Measurements from ENCODE around the gene PSMD9. TPM values are rescaled to one million over a fixed set of nuclear protein-coding genes. Genes with fewer than 3 reads are reported as not detected.

PSMD9 gene
- total and polyA plus RNA-seq, 2 experiments from 2014 or later = 93.7 to 129 TPM

GRCh38 chr12:121911824-121912585 is 23.4 kb downstream of the PSMD9 start:
- Histone ChIP-seq H3F3A (ENCODE audit: insufficient read depth) (no peaks in the 10 kb centered on the region), H3K4me3 (no peak overlapping the region), H3K4me1 (ENCODE audit: insufficient read depth) (no peaks in the 10 kb centered on the region), H4K20me1 (ENCODE audit: insufficient read depth) (no peaks in the 10 kb centered on the region), H3K4me2 (ENCODE audit: unreplicated experiment) (no peak overlapping the region), H3K9me2 (ENCODE audit: insufficient read depth) (no peaks in the 10 kb centered on the region), H3K9me3 (ENCODE audit: low read depth) (no peaks in the 10 kb centered on the region), H3K9ac (no peak overlapping the region), H3K79me2 (ENCODE audit: insufficient read depth) (peaks cover 16% of the 10 kb centered on the region; the same call in 1 of the 2 replicates), H3K27ac (no peak overlapping the region), H3K36me3 (ENCODE audit: low read depth) (peaks cover 28% of the 10 kb centered on the region; the same call in 1 of the 2 replicates), H2AFZ (no peak overlapping the region), H3K27me3 (replicated peaks; ENCODE audit: insufficient read depth) (no peaks in the 10 kb centered on the region)
- 97 to 98% methylated on average over 14 of the region's 14 CpGs for WGBS, 2 experiments (ENCODE audit: low coverage in 1 of 2, low lambda C conversion rate in 2 of 2, missing lambda C conversion rate in 2 of 2)
- no peak for DNase-seq
- no peak for TF ChIP-seq EZH2phosphoT487 (IDR thresholded peaks at IDR 0.05; ENCODE audit: insufficient read depth, low read depth)
- TF ChIP-seq EZH2 (IDR thresholded peaks at IDR 0.05; ENCODE audit: insufficient read depth, poor library complexity, severe bottlenecking) = no peak
- in situ Hi-C loops (cut with MboI) = no loop called here

GRCh38 chr12:121915841-121916321 is 27.3 kb downstream of the PSMD9 start:
- TF ChIP-seq EZH2phosphoT487 (IDR thresholded peaks at IDR 0.05; ENCODE audit: insufficient read depth, low read depth) = no peak
- TF ChIP-seq EZH2 (IDR thresholded peaks at IDR 0.05; ENCODE audit: insufficient read depth, poor library complexity, severe bottlenecking) = no peak
- H3K4me2 ChIP-seq (ENCODE audit: unreplicated experiment) = no peak overlapping the region
- no peak overlapping the region for H3K27ac ChIP-seq
- no peaks in the 10 kb centered on the region for H3K27me3 ChIP-seq (replicated peaks; ENCODE audit: insufficient read depth)
- DNase-seq = no peak
- in situ Hi-C loops (cut with MboI) = no loop called here
- WGBS, 2 experiments (ENCODE audit: low coverage in 1 of 2, low lambda C conversion rate in 2 of 2, missing lambda C conversion rate in 2 of 2) = 74 to 78% methylated on average over 5 of the region's 5 CpGs
- H3F3A ChIP-seq (ENCODE audit: insufficient read depth) = 0 out of 2 replicates have a peak, but pooled peaks cover 8% of the 10 kb centered on the region
- H3K4me1 ChIP-seq (ENCODE audit: insufficient read depth) = no peaks in the 10 kb centered on the region
- H3K9me2 ChIP-seq (ENCODE audit: insufficient read depth) = no peaks in the 10 kb centered on the region
- H4K20me1 ChIP-seq (ENCODE audit: insufficient read depth) = no peaks in the 10 kb centered on the region
- no peak overlapping the region for H3K9ac ChIP-seq
- H2AFZ ChIP-seq = no peak overlapping the region
- H3K9me3 ChIP-seq (ENCODE audit: low read depth) = no peaks in the 10 kb centered on the region
- no peak overlapping the region for H3K4me3 ChIP-seq
- H3K36me3 ChIP-seq (ENCODE audit: low read depth) = peaks cover 20% of the 10 kb centered on the region
- H3K79me2 ChIP-seq (ENCODE audit: insufficient read depth) = peaks cover 12% of the 10 kb centered on the region; the same call in 1 of the 2 replicates

- Histone ChIP-seq H3K4me2 (ENCODE audit: unreplicated experiment) (no peak overlapping the region), H4K20me1 (ENCODE audit: insufficient read depth) (no peaks in the 10 kb centered on the region), H3K27ac (no peak overlapping the region), H3K9ac (no peak overlapping the region), H3K36me3 (ENCODE audit: low read depth) (peaks cover 14% of the 10 kb centered on the region), H3K9me3 (ENCODE audit: low read depth) (no peaks in the 10 kb centered on the region), H2AFZ (no peak overlapping the region), H3K79me2 (ENCODE audit: insufficient read depth) (peaks cover 6% of the 10 kb centered on the region; the same call in 1 of the 2 replicates), H3K27me3 (replicated peaks; ENCODE audit: insufficient read depth) (no peaks in the 10 kb centered on the region), H3F3A (ENCODE audit: insufficient read depth) (0 out of 2 replicates have a peak, but pooled peaks cover 8% of the 10 kb centered on the region), H3K9me2 (ENCODE audit: insufficient read depth) (no peaks in the 10 kb centered on the region), H3K4me1 (ENCODE audit: insufficient read depth) (no peaks in the 10 kb centered on the region), H3K4me3 (no peak overlapping the region)
- in situ Hi-C loops (cut with MboI) = no loop called here
- 60% methylated on average over 7 of the region's 7 CpGs for WGBS, 2 experiments (ENCODE audit: low coverage in 1 of 2, low lambda C conversion rate in 2 of 2, missing lambda C conversion rate in 2 of 2)
- TF ChIP-seq EZH2 (IDR thresholded peaks at IDR 0.05; ENCODE audit: insufficient read depth, poor library complexity, severe bottlenecking) (no peak), EZH2phosphoT487 (IDR thresholded peaks at IDR 0.05; ENCODE audit: insufficient read depth, low read depth) (no peak)
- peak; percentile 48 for DNase-seq
Measured at GRCh38 chr12:121916719-121917118, 28.1 kb downstream of the PSMD9 start.

GRCh38 chr12:121917950-121918678 is 29.5 kb downstream of the PSMD9 start, which contains the start of gene CFAP251:
TSS of gene CFAP251 (plus strand) at chr12:121918592. CDS start at chr12:121921306, 2,714 bp downstream.
- Histone ChIP-seq H3F3A (ENCODE audit: insufficient read depth) (peaks cover 8% of the 10 kb centered on the region; the same call in 1 of the 2 replicates), H3K4me2 (ENCODE audit: unreplicated experiment) (no peak within 1 kb of the TSS), H3K4me3 (0 out of 2 replicates have a peak within 1 kb of the TSS, but pooled peaks have one; percentile 28), H3K36me3 (ENCODE audit: low read depth) (peaks cover 8% of the 10 kb centered on the region), H2AFZ (no peak within 1 kb of the TSS), H3K79me2 (ENCODE audit: insufficient read depth) (no peaks in the 10 kb centered on the region), H3K4me1 (ENCODE audit: insufficient read depth) (no peaks in the 10 kb centered on the region), H3K9me3 (ENCODE audit: low read depth) (no peaks in the 10 kb centered on the region), H3K27me3 (replicated peaks; ENCODE audit: insufficient read depth) (no peaks in the 10 kb centered on the region), H3K9ac (no peak within 1 kb of the TSS; the same call in 1 of the 2 replicates), H4K20me1 (ENCODE audit: insufficient read depth) (no peaks in the 10 kb centered on the region), H3K27ac (no peak within 1 kb of the TSS), H3K9me2 (ENCODE audit: insufficient read depth) (no peaks in the 10 kb centered on the region)
- in situ Hi-C loops (cut with MboI) = no loop called here
- WGBS, 2 experiments (ENCODE audit: low coverage in 1 of 2, low lambda C conversion rate in 2 of 2, missing lambda C conversion rate in 2 of 2) = 49 to 59% methylated on average over 39 to 41 of the region's 41 CpGs
- TF ChIP-seq EZH2 (IDR thresholded peaks at IDR 0.05; ENCODE audit: insufficient read depth, poor library complexity, severe bottlenecking) (no peak), EZH2phosphoT487 (IDR thresholded peaks at IDR 0.05; ENCODE audit: insufficient read depth, low read depth) (no peak)
- DNase-seq = peak; percentile 72

All from GM23248 (cell line).